Keratinocyte (primary cell): Measurements from ENCODE around the gene KIFC1. TPM values are rescaled to one million over a fixed set of nuclear protein-coding genes. Genes with fewer than 3 reads are reported as not detected.

Experiments used
- DNase-seq: peaks from one replicate; pipeline ENCODE4 v3.0.0-alpha.2; 2011; ENCODE audit warnings: low read depth, missing footprints, low spot score
- FAIRE-seq: peaks from 2 replicates; lab custom pipeline; 2011; peaks lifted over from hg19 to GRCh38; lab: Jason Lieb, UNC
- H2AFZ ChIP-seq: 2 replicates; pipeline ENCODE4 v1.6.0; 2012; ENCODE audit warnings: low read length, control low read depth, inconsistent platforms; ENCODE audit not compliant: control insufficient read depth
- H3K27ac ChIP-seq: 2 replicates; pipeline ENCODE4 v1.5.1; 2011; ENCODE audit warnings: low read length; ENCODE audit not compliant: control insufficient read depth, insufficient read depth
- H3K27me3 ChIP-seq: 3 replicates; pipeline ENCODE4 v1.6.0; 2011; ENCODE audit warnings: low read length; ENCODE audit not compliant: control insufficient read depth, insufficient read depth; ENCODE audit errors: extremely low read depth
- H3K36me3 ChIP-seq, 2 experiments: 2 replicates in 1 of 2; 3 replicates in 1 of 2; pipeline ENCODE4 v1.5.1; 2011; ENCODE audit warnings: low read length in 2 of 2, mild to moderate bottlenecking in 1 of 2; ENCODE audit not compliant: control insufficient read depth in 2 of 2, insufficient read depth in 2 of 2; ENCODE audit errors: extremely low read depth in 1 of 2
- H3K4me1 ChIP-seq: 3 replicates; pipeline ENCODE4 v1.5.1; 2011; ENCODE audit warnings: low read length; ENCODE audit not compliant: control insufficient read depth, insufficient read depth; ENCODE audit errors: extremely low read depth
- H3K4me2 ChIP-seq: 3 replicates; pipeline ENCODE4 v1.6.0; 2011; ENCODE audit warnings: low read depth, low read length; ENCODE audit not compliant: control insufficient read depth, insufficient read depth; ENCODE audit errors: extremely low read depth
- H3K4me3 ChIP-seq, 3 experiments: fragments of 200-600 bp in 1 of 3; sonication (generic) in 1 of 3; 2 replicates in 2 of 3; 3 replicates in 1 of 3; pipeline ENCODE4 v1.5.1; 2011 to 2016; ENCODE audit warnings: low read length in 3 of 3, mild to moderate bottlenecking in 3 of 3, control low read depth in 2 of 3, inconsistent platforms in 1 of 3, low read depth in 1 of 3, mixed read lengths in 1 of 3, mixed run types in 1 of 3, moderate library complexity in 1 of 3; ENCODE audit not compliant: control insufficient read depth in 2 of 3, insufficient read depth in 2 of 3; ENCODE audit errors: extremely low read depth in 1 of 3
- H3K79me2 ChIP-seq: 2 replicates; pipeline ENCODE4 v1.6.0; 2012; ENCODE audit warnings: low read length; ENCODE audit not compliant: control insufficient read depth, insufficient read depth
- H3K9ac ChIP-seq: 3 replicates; pipeline ENCODE4 v1.6.0; 2011; ENCODE audit warnings: low read length; ENCODE audit not compliant: control insufficient read depth, insufficient read depth; ENCODE audit errors: extremely low read depth
- H3K9me1 ChIP-seq: 3 replicates; pipeline ENCODE4 v1.6.0; 2011; ENCODE audit warnings: low read length; ENCODE audit not compliant: control insufficient read depth, insufficient read depth; ENCODE audit errors: extremely low read depth
- H3K9me3 ChIP-seq: 2 replicates; pipeline ENCODE4 v1.5.1; 2012; ENCODE audit warnings: low read depth, low read length; ENCODE audit not compliant: control insufficient read depth
- H4K20me1 ChIP-seq: 3 replicates; pipeline ENCODE4 v1.6.0; 2011; ENCODE audit warnings: low read length; ENCODE audit not compliant: control insufficient read depth, insufficient read depth; ENCODE audit errors: extremely low read depth
- EZH2 ChIP-seq: IDR thresholded peaks from one replicate; pipeline ENCODE4 v1.6.1; 2012; ENCODE audit warnings: inconsistent platforms, mild to moderate bottlenecking, low read length, moderate library complexity
- dilution Hi-C: fragments of 300-500 bp; cut with MboI; formaldehyde crosslinking; loops from one replicate; pipeline ENCODE4 v1.7.0; 2020; ENCODE audit warnings: low sequenced_read_pairs; ENCODE audit not compliant: extremely low pct_ligation_motif_present
- polyA plus RNA-seq, 5 experiments: library from polyadenylated mRNA; depleted of rRNA in 3 of 5; stranded (reverse) in 3 of 5; stranded (forward) in 1 of 5; unstranded in 1 of 5; fragments of >200 nt; gene quantifications; 1 replicate in 1 of 5; 2 replicates in 3 of 5; 3 replicates in 1 of 5; pipeline versions ENCODE4 v1.2.1 to v1.2.3, GENCODE V29; 2011 to 2012; ENCODE audit warnings: missing spikeins in 2 of 5, low read depth in 1 of 5, low replicate concordance in 1 of 5
- TF ChIP-seq, protein P1 (sequence below), 3 experiments: IDR thresholded peaks in 1 of 3; conservative IDR thresholded peaks in 1 of 3; optimal IDR thresholded peaks in 1 of 3; 2 replicates in 2 of 3; 3 replicates in 1 of 3; pipeline versions ENCODE3 to v1.5.1; 2011; ENCODE audit warnings: low read length in 3 of 3, mild to moderate bottlenecking in 3 of 3, moderate library complexity in 2 of 3, control low read depth in 1 of 3, inconsistent platforms in 1 of 3; ENCODE audit not compliant: insufficient read depth in 2 of 3; ENCODE audit errors: extremely low read depth in 1 of 3

Gene KIFC1
- polyA plus RNA-seq, 1 donor (not counting 4 experiments of a cell fraction or from before 2014, with no cell fraction given): 20.0 TPM

GRCh38 chr6:33390173-33390572 is 1.4 kb upstream of the KIFC1 start:
- peaks cover 27% of the 10 kb centered on the region for H3K4me1 ChIP-seq
- dilution Hi-C loops: no loop called here
- no peaks in the 10 kb centered on the region for H3K9me3 ChIP-seq
- H4K20me1 ChIP-seq: no peaks in the 10 kb centered on the region
- no peak overlapping the region for H3K4me2 ChIP-seq
- DNase-seq (no peak), FAIRE-seq (no peak)
- no peak overlapping the region for H3K4me3 ChIP-seq
- no peaks in the 10 kb centered on the region for H3K27me3 ChIP-seq
- no peak overlapping the region for H2AFZ ChIP-seq
- peaks cover 0 to 3% of the 10 kb centered on the region in 2 experiments for H3K36me3 ChIP-seq
- TF ChIP-seq EZH2: no peak
- TF ChIP-seq, protein P1, sequence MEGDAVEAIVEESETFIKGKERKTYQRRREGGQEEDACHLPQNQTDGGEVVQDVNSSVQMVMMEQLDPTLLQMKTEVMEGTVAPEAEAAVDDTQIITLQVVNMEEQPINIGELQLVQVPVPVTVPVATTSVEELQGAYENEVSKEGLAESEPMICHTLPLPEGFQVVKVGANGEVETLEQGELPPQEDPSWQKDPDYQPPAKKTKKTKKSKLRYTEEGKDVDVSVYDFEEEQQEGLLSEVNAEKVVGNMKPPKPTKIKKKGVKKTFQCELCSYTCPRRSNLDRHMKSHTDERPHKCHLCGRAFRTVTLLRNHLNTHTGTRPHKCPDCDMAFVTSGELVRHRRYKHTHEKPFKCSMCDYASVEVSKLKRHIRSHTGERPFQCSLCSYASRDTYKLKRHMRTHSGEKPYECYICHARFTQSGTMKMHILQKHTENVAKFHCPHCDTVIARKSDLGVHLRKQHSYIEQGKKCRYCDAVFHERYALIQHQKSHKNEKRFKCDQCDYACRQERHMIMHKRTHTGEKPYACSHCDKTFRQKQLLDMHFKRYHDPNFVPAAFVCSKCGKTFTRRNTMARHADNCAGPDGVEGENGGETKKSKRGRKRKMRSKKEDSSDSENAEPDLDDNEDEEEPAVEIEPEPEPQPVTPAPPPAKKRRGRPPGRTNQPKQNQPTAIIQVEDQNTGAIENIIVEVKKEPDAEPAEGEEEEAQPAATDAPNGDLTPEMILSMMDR (optimal IDR thresholded peaks at IDR 0.05 in 1 of 3, IDR thresholded peaks at IDR 0.05 in 1 of 3, conservative IDR thresholded peaks at IDR 0.05 in 1 of 3; ENCODE audit: extremely low read depth in 1 of 3, insufficient read depth in 2 of 3, low read length in 3 of 3): no peak
- no peaks in the 10 kb centered on the region for H3K9me1 ChIP-seq
- H3K9ac ChIP-seq: no peak overlapping the region
- H3K79me2 ChIP-seq: peaks cover 34% of the 10 kb centered on the region
- no peak overlapping the region for H3K27ac ChIP-seq

GRCh38 chr6:33390767-33391277 is 801 bp upstream of the KIFC1 start:
- peak overlapping the region; percentile 75 for H3K9ac ChIP-seq
- no peaks in the 10 kb centered on the region for H3K9me3 ChIP-seq
- DNase-seq (no peak), FAIRE-seq (no peak)
- peaks cover 30% of the 10 kb centered on the region for H3K4me1 ChIP-seq
- peak overlapping the region; percentile 94 for H3K27ac ChIP-seq
- H2AFZ ChIP-seq: peak overlapping the region; percentile 92
- peak overlapping the region in 2 of 3 experiments; percentile 43 to 47 for H3K4me3 ChIP-seq
- H4K20me1 ChIP-seq: no peaks in the 10 kb centered on the region
- dilution Hi-C loops: no loop called here
- peaks cover 0 to 3% of the 10 kb centered on the region in 2 experiments for H3K36me3 ChIP-seq
- H3K79me2 ChIP-seq: peaks cover 40% of the 10 kb centered on the region
- no peaks in the 10 kb centered on the region for H3K9me1 ChIP-seq
- TF ChIP-seq, protein P1 (optimal IDR thresholded peaks at IDR 0.05 in 1 of 3, IDR thresholded peaks at IDR 0.05 in 1 of 3, conservative IDR thresholded peaks at IDR 0.05 in 1 of 3; ENCODE audit: extremely low read depth in 1 of 3, insufficient read depth in 2 of 3, low read length in 3 of 3): no peak
- no peak for TF ChIP-seq EZH2
- no peaks in the 10 kb centered on the region for H3K27me3 ChIP-seq
- H3K4me2 ChIP-seq: peak overlapping the region; percentile 78
